Stimulated activated naive CD8-positive, alpha-beta T cell treated with anti-CD3 and anti-CD28 coated beads, Interleukin-15, Interleukin-2, amounts not matched to agents 100 U/mL and 50 U/mL, for 24 hours (primary cell): ENCODE measurements around the gene IDH3A.
"Not testable (repeated sequence)": the region's sequence is repeated elsewhere in the genome, so short reads cannot be mapped to it uniquely, and the experiment has no call there.

Experiments
- ATAC-seq: fragments of 150-1000 bp; cut with Tn5 transposase; one replicate; pipeline ENCODE4 v1.10.0; 2021
- DNase-seq: peaks from one replicate; pipeline ENCODE4 v3.0.0; 2021

Gene IDH3A

DNA sequence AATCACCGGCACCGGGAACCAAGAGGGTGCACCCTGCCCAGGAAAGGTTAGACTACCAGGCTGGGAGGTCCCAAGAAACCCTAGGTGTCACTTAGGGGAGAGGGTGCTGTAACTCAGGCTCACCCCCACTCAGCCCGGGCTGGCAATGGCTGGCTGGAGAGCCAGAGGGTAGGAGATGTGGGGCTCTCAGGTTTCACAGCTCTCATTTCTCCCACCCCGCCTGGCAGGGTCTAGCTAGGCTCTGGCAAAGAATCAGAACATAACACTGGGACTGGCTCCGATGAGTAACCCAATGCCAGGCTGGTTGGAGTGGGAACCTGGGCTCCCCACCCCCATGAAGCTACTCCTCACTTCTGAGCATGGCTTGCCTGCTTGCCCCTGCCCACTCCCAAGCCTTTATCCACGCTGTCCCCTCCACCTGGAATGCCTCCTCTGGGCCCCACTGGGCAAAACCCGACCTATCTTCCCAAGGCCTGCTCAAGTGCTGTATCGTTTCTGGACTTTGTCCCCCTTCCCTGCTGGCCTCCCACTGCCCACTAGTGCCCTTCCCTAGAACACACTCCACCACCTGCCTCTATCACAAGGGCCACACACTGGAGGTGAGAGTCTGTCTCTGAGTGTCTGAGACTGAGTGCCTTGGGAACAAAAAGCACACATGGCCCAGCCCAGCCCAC, 19.9 kb upstream of the IDH3A start:
- DNase-seq (no peak), ATAC-seq (no peak)

DNA sequence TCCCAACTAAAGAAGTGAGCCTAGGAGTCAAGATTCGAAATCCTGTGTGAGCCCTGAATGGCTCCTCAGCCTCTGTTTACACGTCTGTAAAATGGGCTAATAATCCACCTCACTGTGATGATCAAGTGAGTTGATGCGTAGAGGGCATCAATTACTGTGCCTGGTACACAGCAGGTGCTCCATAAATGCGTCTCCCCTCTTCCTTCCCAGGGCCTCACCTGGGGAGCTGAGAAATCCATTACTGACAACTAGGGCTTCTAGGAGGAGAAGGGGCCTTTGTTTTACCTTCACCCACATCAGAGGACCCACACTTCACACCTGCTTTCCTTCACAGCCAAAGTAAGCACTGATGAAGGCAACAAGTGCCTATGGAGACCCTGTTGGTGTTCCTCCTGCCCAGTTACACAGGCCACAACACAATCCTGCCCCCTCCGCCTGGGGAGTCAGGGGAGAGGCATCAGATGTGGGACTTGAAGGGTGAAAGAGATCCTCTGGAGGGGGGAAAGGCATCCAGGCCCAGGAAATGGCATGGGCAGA, 19.3 kb upstream of the IDH3A start:
- ATAC-seq (no peak), DNase-seq (no peak)

DNA sequence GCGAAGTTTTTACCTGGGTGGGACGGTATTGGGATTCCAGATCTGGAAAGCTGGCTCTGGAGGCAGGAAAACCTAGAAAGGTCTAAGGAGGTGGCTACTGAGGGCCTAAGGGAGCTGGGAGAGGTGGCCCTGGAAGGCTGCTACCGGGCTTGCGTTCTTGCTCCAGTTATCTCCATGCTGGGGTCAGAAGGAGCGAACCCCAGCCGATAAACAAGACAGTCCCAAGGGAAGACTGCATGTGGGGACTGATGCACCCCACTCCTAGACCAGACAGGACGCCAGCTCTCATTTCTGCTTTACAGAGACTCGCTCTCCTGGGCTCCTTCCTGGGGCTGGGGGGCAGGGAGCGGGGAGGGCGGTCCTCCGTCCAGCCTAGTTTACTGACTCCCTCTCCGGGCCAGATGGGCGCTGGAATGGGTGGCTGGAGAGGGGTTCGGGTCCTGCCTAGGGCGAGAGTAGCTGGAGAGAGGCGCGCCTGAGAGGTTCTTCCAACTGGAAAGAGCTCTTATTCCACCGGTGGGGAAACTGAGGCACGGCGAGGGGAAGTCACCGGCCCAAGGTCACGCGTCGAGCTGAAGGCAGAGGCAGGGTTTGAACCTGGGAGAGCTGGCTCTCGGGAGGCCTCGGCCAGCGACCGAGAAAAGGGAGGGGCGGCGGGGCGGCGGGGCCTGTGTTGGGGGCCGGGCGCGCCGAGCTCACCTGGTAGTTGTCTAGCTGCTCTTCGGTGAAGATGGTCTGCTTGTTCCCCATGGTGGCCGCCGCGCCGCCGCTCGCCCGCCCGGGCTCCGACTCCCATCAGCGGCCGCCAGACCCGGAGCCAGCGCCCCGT, 18.5 kb upstream of the IDH3A start:
- DNase-seq (no peak), ATAC-seq (peak; percentile 21)

DNA sequence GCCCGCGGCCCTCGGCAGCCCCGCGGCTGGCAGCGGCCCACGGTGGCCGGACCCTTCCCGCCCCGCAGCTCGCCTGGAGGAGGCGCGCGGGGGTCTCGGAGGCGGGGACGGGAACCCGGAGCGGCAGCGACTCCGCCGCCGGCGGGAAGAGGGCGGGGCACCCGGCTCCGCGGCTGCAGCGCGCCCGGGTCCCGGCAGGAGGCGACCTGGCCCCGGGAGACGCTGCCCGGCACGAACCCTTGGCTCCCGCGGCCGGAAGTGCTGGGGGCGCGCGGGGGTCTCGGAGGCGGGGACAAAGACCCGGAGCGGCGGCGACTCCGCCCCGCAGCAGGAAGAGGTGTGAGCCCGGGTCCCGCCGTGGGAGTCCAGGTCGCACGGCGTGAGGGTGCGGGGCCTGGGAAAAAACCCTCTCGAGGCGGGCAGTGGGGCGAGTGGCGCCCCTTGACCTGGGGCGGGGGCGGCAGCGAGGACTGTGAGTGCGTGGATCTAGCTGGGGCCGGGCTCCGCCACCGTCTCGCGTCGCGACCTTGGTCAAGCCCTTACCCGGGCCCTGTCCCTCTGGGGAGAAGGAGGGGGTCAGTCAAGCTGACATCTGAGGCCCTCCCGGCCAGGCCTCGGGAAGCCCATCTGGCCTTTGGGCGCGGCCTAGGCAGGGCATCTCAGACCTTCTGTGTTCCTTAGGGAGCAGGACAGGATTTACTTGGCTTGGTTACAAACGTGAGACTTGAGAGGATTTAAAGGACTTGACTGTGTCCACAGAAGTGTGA, 17.7 kb upstream of the IDH3A start, which contains the start of gene CIB2:
Gene CIB2 (minus strand): TSS at position 151 of the 767 bp plus-strand sequence. CDS start 230 bp downstream, outside the sequence.
- ATAC-seq (peak; percentile 85), DNase-seq (peak; percentile 86)

DNA sequence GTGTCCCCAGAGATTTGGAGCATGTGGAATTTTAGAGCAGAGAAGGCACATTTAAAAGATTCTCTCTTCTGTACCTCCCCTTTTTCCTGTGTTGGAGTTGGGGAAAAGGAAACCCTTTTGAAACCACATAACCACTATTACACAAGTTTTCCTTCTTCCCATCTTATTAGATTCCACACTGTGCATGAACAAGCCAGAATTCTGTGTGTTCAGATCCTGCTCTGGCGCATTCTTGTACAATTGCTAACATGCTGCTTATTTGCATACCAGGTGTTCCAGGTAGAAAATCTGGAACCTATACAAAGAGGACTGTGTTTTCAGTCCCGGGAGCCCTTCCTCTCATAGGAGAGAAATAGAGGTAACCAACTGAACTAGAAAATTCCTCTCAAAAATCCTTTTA, 15.4 kb upstream of the IDH3A start:
- ATAC-seq (no peak), DNase-seq (no peak)

DNA sequence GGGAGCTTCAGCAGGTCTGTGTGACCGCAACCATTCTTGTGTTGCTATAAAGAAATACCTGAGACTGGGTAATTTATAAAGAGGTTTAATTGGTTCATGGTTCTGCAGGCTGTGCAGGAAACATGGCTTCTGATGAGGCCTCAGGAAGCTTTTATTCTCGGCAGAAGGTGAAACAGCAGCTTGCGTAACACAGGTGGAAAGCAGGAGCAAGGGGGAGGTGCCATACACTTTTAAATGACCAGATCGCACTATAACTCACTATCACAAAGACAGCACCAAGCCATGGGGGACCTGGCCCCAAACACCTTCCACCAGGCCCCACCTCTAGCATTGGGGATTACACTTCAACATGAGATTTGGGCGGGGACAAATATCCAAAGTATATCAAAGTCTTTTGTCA, 9.6 kb upstream of the IDH3A start:
- DNase-seq (no peak), ATAC-seq (no peak)

DNA sequence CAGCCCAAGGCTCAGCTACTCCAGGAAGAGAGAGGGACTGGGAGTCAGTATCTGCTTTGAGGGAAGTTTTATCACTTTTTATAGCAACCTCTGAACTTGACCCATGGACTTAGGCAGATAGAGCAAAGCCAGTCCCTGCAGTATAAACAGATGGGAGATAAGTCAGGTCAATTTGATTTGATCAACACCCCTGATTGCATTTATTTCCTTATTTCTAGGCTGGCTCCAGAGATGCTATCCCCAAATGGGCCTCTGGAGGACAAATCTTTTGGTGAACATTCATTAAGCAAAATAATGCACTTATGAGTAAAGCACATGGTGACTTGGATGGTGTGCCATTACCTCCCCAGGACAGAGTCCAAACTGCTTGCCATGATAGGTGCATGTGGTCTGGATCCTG, 8.9 kb upstream of the IDH3A start:
- ATAC-seq (no peak), DNase-seq (no peak)

DNA sequence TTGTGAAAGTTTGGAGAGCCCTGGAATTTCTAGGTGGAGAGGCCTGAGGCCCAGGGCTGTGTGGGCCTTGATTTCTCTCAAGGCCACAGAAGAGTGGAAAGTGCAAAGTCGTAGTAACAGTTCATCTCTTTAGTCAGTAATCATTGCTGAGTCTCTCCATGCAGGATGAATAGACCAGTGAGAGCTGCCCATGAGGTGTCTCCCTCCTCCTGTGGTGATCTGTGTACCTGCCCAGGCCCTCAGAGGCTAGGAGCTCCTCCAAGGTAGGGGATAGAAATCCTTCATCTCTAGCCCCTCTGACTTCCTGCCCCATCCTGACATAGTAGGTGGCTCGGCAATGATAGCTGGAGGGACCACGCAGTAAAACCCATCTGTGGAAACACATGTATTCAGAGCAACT, 6.8 kb upstream of the IDH3A start:
- DNase-seq (no peak), ATAC-seq (no peak)

DNA sequence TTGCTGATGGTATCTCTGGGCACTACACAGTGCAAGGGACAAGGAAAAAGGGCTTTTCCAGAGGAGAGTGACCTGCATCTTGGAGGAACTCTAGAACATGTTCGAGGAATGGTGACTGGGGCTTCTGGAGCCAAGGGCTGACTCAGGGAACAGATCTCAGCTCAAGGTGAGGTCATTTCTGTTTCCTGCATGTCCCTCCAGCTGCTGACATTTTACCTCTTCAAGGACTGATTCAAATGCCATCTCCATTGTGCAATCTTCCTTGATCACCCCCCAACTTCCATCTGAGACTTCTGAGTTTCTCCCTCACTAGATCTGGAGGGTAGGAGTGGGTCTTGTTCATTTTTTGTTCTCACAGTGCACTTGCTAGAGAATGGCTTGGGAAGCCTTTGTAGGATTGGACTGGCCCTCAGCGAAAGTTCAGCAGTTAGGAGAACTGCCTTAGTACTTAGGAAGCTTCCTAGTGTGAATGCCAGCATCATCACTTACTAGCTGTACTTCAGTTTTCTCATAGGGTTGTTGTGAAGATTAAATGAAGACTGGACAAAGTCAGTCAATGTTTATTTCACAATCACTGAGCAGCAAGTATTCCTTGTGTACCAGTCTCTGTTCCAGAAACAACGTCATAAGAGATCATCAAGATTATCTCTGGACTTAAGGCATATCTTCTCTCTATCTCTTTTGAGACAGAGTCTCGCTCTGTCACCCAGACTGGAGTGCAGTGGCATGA, 2.6 kb upstream of the IDH3A start:
- ATAC-seq = no peak
- DNase-seq = no peak

DNA sequence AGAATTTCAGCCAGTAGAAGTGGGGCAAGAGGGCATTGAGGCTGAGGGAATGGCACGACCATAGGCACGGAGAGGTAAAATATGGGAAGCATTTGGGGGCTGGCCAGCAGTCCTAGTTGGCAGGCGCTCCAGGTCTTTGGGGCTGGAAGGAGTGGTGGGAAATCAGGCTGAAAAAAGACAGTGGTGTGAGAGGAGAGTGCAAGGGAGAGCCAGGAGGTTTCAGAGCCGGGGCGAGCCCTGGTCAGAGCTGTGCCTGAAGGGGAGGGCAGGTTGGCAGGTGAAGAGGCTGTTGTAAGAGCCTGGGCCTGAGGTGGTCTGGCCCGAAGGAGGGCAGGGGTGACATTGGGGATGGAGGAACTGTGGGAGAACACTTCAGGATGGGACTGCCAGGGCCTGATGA, 1.6 kb upstream of the IDH3A start:
- ATAC-seq (no peak), DNase-seq (no peak)

DNA sequence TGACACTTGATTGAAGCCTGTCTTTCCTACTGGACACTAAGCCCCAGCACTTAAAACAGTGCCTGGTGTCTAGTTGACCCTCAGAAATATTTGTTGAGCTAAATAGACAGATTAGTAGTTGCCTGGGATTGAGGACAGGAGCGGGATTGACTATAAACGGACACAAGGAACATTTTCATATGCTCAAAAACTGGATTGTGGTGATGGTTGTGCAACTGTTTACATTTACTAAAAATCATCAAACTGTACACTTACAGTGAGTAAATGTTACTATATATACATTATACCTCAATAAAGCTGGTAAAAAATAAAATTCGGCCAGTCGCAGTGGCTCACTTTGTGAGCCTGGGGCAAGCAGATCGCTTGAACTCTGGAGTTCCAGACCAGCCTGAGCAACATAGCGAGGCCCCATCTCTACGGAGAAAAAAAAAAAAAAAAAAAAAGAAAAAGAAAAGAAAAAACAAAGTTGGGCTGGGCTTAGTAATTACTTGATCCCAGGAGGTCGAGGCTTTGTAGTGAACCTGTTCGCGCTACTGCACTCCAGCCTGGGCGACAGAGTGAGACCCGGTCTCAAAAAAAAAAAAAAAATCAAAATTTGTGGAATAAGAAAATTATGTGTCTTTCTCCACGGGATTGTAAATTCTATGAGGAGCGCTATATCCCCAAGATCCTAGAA, 632 bp upstream of the IDH3A start:
- DNase-seq = no peak

DNA sequence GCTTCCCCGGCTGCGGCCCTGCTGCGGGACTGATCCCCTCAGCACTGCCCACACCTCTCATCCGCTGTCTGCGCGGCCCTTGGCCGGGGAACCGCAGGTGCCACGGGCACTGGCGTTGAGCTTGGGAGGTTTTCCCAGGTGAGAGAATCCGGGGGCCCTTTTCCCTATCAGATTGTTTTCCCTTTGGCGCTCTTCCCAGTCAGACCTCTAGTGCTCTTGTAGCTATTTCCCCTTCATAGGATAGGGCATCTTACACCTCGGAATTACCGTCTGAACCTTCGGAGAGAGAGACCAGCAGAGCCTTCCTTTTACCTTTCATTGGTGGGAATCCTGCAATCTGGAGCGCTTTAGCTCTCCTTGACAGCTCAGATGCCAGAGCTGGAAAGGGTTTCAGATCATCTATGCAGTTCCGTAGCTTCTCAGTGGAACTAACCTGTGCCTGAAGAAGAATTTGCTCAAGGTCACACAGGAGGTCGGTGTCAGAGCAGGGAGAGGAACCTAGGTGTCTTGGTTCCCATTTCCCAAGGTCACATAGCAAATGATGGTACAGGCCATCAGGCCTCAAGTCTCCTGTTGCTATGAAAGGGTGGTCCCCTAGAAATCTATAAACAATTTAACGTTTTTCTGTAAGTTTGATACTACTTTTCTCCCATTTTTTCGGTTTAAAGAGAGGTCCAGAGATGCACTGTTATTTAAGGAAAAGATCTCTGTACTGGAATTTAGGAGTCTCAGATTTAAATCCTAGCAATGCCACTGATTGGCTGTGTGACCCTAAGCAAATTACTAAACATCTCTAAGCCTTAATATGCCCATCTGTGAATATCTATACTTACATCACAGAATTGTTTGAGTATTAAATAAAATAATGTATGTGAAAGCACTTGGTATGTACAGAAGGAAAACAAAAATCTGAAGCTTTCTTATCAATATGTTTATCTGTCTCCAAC, 916 bp downstream of the IDH3A start:
- ATAC-seq (no peak), DNase-seq (no peak)

More for the DNA sequence above, 632 bp upstream of the IDH3A start:
- ATAC-seq = no peak

DNA sequence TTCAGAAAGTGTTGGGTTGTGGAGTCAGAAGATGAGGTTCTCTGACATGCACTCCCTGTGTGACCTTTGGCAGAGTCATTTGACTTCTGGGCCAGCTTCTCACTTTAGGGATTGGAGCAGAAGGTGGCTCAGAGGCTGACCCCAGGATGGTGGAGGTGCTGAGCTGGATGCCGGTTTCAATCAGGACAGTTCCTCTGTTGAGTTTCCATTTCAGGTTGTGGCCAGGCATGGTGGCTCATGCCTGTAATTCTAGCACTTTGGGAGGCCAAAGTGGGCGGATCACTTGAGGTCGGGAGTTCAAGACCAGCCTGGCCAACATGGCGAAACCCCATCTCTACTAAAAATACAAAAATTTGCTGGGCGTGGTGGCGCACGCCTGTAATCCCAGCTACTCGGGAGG, 1.9 kb downstream of the IDH3A start:
- not testable (repeated sequence) for DNase-seq
- ATAC-seq = peak; percentile 17

DNA sequence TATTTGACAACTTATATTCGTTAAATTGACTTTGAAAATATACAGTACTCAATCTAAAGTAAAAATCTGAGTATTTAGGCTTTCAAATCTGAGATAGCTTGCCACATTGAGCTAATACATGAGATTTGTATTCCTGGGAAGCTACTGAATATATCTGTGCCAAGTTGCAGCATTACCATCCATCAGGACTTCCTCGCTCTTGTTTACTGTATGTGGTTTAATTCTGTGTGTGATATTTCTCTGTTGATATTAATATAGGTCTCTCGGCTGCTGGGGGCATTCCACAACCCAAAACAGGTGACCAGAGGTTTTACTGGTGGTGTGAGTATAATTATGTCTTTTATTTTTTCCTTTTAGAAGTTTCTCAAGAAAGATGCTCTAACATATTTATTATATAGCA, 5.8 kb downstream of the IDH3A start:
- ATAC-seq = no peak
- DNase-seq = no peak

DNA sequence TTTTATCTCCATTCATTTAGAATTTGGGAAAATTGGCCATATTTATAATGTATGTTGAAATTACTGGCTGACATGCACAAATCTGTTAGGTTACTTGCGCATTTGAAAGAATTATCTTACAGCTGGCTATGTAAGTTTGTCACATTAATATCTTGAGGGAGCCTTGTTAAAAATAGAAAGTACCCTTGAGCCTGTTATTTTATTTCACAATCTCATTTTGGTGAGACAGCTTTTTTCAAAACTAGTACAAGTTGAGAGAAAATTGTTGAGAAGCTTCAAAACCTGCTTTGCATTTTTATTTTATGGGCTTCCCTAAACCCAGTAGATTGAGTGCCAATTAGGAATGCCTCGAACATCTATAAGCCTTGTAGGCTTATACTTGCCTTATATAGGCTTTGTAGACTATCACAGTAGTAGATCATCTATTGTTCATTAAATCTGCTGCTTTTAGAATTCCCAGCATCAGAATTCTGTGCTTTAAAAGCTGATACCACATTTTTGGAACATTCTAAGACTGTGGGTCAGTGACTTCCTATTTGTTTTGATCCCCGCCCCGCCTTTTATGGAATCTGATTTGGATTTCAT, 6.3 kb downstream of the IDH3A start:
- ATAC-seq (no peak), DNase-seq (no peak)

DNA sequence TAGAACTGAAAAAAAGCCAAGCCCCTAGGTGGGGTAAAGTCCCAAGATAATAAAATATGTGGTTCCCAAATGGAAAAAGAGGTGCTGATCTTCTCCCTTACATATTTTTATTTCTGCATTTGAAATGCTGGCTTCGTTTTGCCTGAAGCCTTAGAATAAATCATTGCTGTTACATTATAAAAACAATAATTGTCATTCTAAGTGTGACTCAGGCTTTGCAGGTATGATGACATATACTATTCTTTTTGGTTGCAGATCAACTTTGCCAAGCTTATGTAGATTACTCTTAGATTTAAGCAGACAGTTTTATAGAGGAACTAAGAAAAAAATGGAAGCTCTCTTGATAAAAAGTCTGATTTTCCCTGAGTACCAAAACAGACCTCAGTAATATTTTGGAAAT, 7.5 kb downstream of the IDH3A start:
- DNase-seq = no peak
- no peak for ATAC-seq

DNA sequence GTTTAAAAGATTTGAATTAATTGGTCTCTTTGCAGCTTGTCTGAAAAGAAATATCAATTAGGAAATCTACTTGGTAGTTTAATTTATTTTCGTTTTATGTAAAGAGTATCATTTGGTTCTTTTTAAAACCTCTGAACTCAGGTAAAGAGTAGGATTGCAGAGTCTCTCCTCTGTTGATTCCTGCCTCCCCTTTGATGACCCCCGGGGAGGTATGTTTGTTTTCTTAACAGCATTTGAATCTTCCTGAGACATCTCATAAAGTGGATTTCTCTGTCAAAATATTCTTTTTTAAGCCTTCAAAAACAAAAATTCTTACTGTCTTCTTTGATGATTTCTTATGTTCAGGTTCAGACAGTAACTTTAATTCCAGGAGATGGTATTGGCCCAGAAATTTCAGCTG, 8.0 kb downstream of the IDH3A start:
- DNase-seq = no peak
- ATAC-seq = no peak

DNA sequence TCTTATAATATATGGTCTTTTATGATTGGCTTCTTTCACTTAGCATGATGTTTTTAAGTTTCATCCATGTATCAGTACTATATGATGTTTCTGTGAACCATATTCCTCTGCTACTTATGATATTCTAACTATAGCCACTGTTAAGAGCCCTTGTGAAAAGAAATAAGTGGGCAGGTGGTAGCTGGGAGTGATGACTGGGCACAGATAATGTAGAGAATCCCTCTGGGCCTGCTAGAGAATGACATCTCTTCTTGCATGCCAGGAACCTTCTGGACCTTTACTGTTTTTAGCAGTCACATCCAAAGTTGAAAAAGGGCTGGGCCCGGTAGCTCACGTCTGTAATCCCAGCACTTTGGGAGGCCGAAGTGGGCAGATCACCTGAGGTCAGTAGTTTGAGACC, 10.2 kb downstream of the IDH3A start:
- DNase-seq (no peak), ATAC-seq (no peak)

DNA sequence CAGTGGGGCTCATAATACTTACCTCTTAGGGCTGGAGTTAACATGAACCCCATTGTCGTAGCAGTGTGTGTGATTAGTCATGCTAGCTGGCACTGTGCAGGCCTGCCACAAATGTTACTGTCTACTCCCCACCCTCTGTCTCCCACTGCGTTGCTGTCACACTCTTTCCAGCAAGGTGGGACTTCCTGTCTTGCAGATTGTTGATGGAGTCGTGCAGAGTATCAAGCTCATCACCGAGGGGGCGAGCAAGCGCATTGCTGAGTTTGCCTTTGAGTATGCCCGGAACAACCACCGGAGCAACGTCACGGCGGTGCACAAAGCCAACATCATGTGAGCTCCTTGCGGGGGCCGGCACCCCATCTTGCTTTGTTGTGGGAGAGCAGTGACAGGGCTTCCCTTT, 12.9 kb downstream of the IDH3A start:
- peak; percentile 94 for ATAC-seq
- peak; percentile 47 for DNase-seq

DNA sequence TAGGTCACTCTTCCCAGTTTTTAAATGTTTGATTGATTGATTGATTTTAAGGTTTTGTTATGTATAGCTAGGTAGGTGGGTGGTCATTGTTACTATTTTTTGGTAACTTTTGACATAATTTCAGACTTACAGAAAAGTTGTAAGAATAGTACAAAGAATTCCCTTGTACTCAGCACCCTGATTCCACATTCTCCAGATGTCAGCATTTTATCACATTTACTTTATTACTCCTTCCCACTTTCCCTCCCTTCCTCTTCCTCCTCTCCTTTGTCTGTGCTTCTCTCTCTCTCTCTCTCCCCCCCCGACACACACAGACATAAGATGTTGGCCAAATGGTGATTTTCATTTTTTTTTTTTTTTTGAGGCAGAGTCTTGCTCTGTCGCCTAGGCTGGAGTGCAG, 14.8 kb downstream of the IDH3A start:
- ATAC-seq (no peak), DNase-seq (no peak)
